HG02623 (cell line): ENCODE measurements around the gene SLC25A39.
A peak's percentile ranks its signal among the peaks of the same experiment; 100 is the strongest.
"Not testable (repeated sequence)": the region's sequence is repeated elsewhere in the genome, so short reads cannot be mapped to it uniquely, and the experiment has no call there.

ENCODE experiments used
- ATAC-seq: cut with Tn5 transposase; IDR thresholded peaks from one replicate; pipeline ENCODE4 v1.9.1; 2021; ENCODE audit warnings: moderate library complexity; ENCODE audit not compliant: unreplicated experiment

Gene SLC25A39

GRCh38 chr17:44324571-44325275, at the start of gene SLC25A39:
Gene SLC25A39 (minus strand): TSS chr17:44324823. CDS start chr17:44323562, 1,261 bp downstream.
- peak; percentile 61 for ATAC-seq

- no peak for ATAC-seq
These were observed 47.4 kb upstream of the SLC25A39 start for GRCh38 chr17:44372036-44372435.

GRCh38 chr17:44369414-44370023, 44.9 kb upstream of the SLC25A39 start:
- not testable (repeated sequence) for ATAC-seq

GRCh38 chr17:44368391-44369243, 44.0 kb upstream of the SLC25A39 start:
- ATAC-seq: not testable (repeated sequence)

- ATAC-seq: no peak
These were observed 42.8 kb upstream of the SLC25A39 start for GRCh38 chr17:44367231-44367979.

GRCh38 chr17:44365051-44365450, 40.4 kb upstream of the SLC25A39 start:
- not testable (repeated sequence) for ATAC-seq

GRCh38 chr17:44363613-44364159, 39.1 kb upstream of the SLC25A39 start, which contains the start of gene FAM171A2:
Gene FAM171A2 (minus strand): TSS chr17:44363853. CDS start chr17:44363714, 139 bp downstream.
- ATAC-seq: no peak

GRCh38 chr17:44362949-44363612, 38.5 kb upstream of the SLC25A39 start:
- no peak for ATAC-seq

- ATAC-seq: no peak
These were observed 37.9 kb upstream of the SLC25A39 start for GRCh38 chr17:44362459-44362948.

- no peak for ATAC-seq
These were observed 37.0 kb upstream of the SLC25A39 start for GRCh38 chr17:44361292-44362260.

- ATAC-seq: no peak
These were observed 36.2 kb upstream of the SLC25A39 start for GRCh38 chr17:44360826-44361225.

GRCh38 chr17:44360144-44360533, 35.5 kb upstream of the SLC25A39 start:
- no peak for ATAC-seq

- ATAC-seq: no peak
These were observed 35.0 kb upstream of the SLC25A39 start for GRCh38 chr17:44359458-44360143.

GRCh38 chr17:44359006-44359405, 34.4 kb upstream of the SLC25A39 start:
- ATAC-seq: no peak

- no peak for ATAC-seq
These were observed 33.4 kb upstream of the SLC25A39 start for GRCh38 chr17:44358066-44358465.

GRCh38 chr17:44356241-44356640, 31.6 kb upstream of the SLC25A39 start:
- ATAC-seq: no peak

- ATAC-seq: no peak
These were observed 31.0 kb upstream of the SLC25A39 start for GRCh38 chr17:44355642-44356099.
